NK-92 (cell line): ENCODE measurements around the gene HARS1.
"Not testable (repeated sequence)": the region's sequence is repeated elsewhere in the genome, so short reads cannot be mapped to it uniquely, and the experiment has no call there.

Experiments
- DNase-seq: peaks from one replicate; lab custom pipeline; 2025; ENCODE audit not compliant: unreplicated experiment; lab: John Stamatoyannopoulos, UW

The HARS1 gene

GRCh38 chr5:140677947-140678346 lies 13.2 kb downstream of the HARS1 start:
- DNase-seq: no peak

- DNase-seq: no peak
Observed at GRCh38 chr5:140674629-140675028, 16.5 kb downstream of the HARS1 start.

DNA sequence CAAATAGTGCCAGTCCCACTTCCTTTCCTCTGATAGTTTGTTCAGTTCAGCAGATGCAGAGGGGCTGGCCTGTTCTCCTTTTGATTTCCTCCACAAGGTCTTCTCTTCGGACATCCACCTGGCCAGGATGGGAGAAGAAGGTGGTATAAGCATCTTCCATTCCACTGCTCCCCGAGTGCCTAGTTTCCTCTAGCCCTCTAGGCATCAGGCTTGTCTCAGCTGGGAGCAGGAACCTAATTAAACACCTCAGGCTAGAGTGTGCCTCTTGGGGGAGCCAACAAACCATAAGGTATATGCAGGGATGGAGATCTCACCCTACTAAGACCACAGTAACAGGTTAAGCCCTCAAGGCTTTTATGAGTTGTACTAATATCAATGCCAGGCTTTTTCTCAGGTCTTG lies 17.0 kb downstream of the HARS1 start:
- no peak for DNase-seq

DNA sequence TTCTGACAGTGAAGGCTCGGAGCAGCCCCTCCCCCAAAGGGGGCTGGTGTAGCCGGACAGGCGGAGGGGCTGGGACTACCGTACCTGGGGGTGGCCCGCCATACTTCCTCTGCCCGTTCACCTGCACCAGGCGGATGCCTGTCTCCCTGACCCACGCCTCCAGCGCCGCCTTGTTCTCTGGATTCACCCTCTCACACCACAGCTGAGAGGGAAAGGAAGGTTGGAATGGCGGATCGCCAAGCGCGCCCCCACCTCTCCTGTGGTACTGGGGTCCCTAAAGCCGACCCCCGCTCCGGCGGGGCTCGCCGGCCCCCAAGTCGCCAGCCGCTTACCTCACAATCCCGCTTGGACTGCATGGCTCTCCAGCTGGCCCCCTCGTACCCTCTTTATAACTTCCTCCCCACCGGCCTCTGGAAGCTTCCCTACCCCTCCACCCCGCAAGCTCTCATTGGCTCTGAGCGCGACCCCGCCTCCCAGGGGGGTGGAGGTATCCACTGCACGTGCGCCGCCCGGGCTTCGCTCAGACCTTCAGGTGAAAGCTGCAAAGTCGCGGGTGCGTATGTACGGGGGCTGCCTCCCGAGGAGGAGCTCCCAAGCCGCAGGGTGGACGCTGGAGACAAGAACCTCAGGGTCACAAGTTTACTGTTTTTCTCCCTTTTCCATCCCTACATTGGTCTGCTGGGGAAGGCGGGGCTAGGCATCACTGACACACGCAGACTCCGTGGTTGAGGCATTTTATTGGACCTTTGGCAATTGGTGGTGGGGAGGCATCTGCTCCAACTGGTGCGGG lies 17.8 kb downstream of the HARS1 start, which contains the start of gene DND1:
TSS of gene DND1 (minus strand) at position 390 of the 790 bp plus-strand sequence. CDS start at position 356, 34 bp downstream.
- DNase-seq: no peak

DNA sequence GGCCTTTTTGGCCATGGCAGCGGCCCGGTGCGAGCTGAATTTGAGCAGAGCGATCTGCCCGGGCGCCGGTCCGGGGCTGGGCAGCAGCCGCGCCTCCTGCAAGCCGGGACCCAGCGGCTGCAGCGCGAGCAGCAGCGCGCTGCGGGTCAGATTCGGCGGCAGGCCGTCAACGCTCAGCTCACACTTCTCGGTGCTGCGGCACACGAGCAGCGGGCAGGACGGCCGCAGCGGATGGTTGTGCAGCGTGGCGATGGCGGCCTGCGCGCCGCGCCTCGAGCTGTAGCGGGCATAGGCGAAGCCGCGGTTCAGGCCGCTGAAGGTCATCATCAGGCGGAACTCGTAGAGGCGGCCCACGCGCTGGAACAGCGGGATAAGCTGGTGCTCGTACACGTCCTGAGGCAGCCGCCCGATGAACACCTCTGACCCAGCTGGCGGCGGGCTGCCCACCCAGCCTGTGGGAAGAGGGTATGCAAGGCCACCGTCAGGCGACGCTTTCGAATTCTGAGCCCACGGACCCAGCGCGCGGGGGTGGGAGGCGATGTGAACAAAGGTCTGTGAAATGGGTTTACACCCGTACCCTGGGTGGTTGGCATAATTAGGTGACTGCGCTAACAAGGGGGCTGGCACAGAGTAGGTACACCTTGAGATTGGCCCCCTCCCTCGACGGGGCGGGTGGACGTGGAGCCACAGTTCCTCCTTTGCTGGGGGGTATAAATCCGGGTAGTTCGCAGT lies 18.5 kb downstream of the HARS1 start:
- no peak for DNase-seq

DNA sequence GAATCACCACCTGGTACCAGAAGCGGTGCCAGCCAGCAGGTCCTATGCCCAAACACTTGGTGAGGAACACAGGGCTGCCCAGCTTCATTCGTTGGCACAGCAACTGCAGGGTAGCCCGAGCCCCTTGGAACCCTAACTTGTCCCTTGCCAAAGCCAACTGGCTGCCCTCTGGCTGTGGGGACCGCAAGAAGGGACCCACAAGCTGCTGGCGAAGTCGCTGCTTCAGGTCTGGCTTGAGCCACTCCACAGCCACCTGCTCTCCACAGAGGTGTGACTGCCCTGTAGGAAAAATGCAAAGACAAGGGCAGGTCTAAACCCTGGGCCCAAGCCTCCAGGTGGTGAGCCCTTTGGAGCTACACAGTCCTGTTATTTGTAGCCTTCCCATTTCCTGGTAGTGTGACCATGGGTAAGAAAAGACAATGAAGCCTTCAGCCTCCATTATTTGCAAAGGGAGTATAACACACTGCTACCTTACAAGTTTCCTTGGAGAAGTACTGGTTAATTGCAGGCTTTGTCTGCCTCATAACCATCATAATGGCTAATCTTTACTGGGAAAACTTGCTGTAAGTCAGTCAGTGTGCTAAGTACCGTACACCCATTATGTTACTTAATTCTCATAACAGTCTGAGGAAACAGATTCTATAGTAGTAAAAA lies 19.6 kb downstream of the HARS1 start:
- DNase-seq: no peak

DNA sequence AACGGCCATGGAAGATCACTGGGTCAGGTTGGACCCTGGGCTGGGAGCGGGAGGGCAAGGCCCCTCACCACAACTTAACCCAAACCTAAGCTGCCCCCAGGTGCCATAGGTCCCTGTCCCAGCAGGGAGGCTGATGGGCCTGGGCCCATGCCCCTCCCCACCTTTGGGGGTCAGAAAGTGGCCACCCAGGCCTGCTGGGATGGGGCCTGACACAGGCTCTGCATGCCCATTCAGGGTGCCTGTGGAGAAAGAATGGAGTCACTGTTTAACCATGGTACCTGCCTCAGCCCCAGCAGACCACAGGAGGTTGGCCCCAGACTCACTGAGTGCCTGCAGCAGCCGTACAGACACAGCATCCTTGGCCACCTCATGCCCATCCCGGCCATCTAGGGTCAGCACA lies 20.1 kb downstream of the HARS1 start:
- not testable (repeated sequence) for DNase-seq

DNA sequence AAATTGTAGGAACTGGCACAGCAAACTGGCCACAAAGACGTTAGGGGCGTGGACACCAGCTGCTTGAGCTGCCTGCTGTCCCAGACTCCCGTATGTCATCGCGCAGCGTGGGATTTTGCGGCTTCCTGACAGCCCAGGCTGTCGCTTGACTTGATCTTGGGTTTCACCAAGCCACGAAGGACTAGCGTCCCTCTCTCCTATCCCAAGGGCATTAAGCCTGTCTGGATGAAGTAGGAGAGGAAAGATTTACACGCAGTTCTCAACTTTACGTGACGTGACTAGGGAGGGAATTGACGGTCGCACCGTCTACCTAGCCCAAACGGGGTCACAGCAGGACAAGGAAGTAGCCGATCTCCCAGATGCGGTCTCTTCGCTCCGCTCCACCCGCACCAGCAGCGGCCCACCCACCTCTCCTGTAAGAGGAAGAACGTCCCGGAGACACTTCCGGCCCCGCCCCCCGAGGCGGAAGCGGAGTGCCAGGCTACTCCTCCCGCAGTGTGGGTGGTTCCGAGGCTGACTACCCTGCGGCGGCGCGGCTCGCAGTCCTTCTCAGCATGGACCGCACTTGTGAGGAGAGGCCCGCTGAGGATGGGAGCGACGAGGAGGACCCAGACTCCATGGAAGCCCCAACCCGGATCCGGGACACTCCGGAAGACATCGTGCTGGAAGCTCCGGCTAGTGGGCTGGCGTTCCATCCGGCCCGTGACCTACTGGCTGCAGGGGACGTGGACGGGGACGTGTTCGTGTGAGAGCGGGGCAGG lies 26.6 kb downstream of the HARS1 start, which contains the start of gene WDR55:
TSS of gene WDR55 (plus strand) at position 546 of the 761 bp plus-strand sequence. CDS start at position 555, 9 bp downstream.
- DNase-seq: peak; percentile 75

DNA sequence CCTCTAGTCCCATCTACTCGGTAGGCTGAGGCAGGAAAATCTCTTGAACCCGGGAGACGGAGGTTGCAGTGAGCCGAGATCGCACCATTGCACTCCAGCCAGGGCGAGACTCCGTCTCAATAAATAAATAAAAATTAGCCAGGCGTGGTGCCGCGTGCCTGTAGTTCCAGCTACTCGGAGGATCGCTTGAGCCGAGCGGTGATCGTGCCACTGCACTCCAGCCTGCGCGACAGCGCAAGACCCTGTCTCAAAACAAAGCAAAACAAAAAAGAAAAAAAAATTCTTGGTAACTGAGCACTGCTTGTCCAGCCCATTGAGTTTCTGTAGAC lies 27.2 kb downstream of the HARS1 start:
- no peak for DNase-seq

DNA sequence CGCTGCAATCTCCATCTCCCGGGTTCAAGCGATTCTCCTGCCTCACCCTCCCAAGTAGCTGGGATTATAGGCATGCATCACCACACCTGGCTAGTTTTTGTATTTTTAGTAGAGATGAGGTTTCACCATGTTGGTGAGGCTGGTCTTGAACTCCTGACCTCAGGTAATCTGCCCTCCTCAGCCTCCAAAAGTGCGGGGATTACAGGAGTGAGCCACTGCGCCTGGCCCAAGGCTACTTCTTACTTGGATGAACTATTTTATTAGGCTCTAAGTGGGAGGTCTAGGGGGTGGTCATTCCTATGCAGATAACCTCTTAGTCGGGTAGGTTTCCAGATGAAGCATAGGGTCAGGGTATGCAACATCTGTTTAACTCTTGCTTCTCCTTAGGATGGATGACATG lies 30.8 kb downstream of the HARS1 start:
- DNase-seq: not testable (repeated sequence)

DNA sequence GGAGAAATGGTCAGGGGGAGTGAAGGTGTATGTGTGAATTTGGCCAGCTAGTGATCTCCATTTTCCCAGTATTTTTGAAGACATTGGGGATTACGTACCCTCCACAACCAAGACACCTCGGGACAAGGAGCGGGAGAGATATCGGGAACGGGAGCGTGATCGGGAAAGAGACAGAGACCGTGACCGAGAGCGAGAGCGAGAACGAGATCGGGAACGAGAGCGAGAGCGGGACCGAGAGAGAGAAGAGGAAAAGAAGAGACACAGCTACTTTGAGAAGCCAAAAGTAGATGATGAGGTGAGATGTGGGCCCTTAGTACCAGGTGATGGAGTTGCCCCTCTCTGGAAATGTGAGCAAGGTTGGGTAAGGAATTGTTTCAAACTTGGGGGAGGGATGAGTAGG lies 32.3 kb downstream of the HARS1 start:
- DNase-seq: no peak

DNA sequence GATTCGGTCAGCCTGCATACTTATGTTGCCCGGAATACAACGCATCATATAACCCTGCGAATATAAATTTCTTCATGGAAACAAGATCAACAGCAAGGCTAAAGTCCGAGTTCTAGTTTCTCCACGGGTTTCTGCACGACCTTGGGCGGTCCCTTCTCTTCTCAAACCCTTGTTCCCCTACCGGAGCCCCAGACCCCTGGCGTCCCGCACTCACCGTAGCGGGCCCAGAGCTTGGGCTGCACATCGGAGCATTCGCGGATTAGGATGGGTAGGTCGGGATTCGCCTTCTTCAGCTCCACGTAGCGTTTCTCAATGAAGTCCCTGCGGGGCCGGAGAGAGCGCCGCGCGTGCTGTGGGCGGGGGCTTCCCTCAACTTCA lies 44.1 kb downstream of the HARS1 start:
- no peak for DNase-seq

DNA sequence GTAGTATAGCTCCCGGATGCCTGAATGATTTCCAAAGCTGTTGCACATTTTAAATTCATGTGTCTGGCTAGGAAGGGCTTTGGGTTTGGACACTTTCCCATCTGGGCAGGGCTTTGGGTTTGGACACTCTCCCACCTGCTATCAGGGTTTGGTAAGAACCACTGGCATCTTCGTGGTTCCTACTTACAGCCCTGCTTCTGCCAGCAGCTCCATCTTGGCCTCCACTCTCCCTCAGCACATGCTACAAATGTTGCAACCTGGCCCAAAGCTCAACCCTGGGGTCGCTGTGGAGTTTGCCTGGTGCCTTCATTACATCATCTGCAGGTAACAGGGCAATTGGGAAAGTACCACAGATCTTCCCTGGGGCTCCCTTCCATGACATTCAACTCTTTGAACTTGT lies 48.5 kb downstream of the HARS1 start:
- DNase-seq: no peak

DNA sequence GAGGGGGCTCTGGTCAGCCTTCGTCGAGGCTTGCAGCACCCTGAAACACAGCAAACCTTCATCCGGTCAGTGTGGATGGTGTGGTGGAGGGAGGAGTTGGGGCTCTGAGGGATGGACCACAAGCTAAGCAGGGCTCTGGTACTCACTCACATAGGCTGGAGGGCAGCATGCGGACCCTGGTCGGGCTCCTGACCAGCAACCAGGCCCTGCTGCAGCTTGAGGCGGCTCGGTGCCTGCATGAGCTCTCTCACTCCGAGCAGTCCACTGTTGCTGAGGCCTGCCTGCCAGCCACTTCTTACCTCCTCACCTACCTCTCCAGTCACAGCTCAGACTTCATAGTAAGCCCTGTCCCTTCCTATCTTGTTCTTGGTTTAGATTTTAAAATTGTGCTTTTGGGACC lies 49.5 kb downstream of the HARS1 start:
- DNase-seq: no peak

DNA sequence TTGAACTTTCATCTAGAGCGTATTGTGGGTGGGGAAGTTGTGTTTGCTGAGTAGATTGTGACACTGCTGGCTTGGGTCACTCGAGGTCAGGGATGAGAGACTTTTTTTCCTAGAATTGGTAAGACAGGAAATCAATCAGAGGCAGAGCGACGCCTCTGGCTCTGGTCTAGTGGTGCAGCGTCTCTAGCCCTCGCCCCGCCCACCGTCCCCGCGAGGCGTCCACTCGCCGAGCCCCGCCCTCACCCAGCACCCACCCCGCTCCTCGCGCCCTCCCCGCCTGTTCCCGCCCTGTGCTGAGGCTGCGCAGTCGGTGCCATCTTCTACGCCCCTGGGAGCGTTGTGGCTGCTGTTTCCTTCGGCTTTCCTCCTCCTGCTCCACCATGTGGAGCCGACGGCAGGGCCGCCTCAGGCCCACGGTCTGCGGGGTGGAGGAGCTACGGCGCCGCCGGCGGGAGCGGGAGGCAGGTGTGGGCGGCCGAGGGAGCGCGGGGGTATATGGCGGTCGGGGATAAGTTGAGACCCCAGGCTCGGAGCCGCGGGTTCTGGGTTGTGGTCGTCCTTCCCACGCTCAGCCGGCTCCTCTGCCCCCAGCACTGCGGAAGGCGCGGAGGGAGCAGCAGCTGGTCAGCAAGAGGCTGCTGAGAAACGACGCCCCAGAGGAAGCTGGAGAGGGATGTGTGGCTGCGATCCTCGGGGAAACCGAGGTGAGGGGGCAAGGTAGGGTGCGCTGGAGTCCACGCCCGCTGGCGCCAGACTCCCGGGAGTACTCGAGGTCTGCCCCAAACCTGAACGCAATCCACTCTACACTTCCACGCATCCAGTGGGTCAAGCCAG lies 51.8 kb downstream of the HARS1 start, which contains the start of gene TMCO6:
TSS of gene TMCO6 (plus strand) at position 304 of the 834 bp plus-strand sequence. CDS start at position 381, 77 bp downstream.
- peak; percentile 82 for DNase-seq

GRCh38 chr5:140638898-140639147 lies 52.3 kb downstream of the HARS1 start:
- DNase-seq: not testable (repeated sequence)

DNA sequence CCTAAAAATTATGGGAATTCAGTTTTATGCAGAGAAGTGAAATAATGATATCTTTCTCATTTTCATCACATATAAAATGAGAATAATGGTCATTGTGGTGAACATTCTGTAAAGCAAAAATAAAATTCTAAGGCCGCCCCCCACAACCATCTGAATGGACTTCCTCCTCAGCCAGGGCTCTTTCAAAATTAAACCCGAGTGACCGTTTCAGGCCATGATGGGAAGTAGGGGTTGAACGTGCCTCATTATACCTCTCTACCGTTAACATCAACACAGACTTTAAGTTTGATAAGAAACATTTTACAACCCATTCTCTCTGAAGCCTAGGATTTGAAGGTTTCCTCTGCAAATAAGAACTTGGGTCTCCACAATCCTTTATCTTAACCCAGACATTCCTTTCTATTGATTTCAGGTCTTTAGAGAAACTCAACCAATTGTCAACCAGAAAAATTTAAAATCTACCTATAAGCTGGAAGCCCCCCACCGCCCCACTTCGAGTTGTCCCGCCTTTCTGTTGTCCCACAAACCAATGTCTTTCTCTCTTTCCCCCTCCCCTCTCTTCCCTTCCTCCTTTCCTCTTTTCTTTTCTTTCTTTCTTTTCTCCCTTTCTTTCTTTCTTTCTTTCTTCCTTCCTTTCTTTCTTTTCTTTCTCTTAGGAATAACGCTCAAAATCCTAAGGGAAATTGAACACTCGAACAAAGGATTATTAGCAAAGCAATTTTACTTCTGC lies 53.6 kb downstream of the HARS1 start:
- DNase-seq: no peak

DNA sequence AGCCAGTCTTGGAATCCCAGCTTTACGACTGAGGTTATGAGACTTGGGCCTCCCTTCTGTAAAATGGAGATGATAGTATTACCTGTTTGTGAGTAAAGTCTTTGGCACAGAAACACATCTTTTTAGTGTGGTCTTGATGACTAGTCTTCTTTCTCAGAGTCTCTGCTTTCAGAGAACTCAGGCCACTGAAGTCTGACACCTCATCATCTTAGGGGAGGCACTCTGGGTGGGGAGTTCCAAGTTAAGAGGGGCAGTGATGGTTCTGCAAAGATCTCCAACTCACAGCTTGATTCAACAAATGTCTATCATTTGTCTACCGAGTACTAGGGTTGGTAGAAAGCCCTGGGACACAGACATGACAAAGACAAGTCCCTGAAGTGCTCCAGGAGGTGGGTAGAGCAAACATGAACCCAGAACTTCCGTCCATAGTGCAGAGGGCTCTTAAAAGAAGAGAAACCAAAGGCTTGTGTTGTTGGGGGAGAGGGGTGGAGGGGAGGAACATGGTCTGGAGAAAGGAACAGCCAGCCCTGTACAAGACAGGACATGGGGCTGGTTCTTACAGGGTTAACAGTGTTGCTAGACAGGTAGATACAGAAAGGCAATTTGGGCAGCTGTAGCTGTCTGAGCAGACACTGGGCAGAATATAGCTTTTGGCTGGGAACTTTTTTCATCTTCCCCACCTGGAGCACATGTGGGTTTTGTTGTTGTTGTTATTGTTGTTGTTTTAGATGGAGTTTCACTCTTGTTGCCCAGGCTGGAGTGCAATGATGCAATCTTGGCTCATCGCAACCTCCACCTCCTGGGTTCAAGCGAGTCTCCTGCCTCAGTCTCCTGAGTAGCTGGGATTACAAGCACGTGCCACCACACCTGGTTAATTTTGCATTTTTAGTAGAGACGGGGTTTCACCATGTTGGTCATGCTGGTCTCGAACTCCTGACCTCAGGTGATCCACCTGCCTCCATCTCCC lies 55.6 kb downstream of the HARS1 start:
- no peak for DNase-seq

DNA sequence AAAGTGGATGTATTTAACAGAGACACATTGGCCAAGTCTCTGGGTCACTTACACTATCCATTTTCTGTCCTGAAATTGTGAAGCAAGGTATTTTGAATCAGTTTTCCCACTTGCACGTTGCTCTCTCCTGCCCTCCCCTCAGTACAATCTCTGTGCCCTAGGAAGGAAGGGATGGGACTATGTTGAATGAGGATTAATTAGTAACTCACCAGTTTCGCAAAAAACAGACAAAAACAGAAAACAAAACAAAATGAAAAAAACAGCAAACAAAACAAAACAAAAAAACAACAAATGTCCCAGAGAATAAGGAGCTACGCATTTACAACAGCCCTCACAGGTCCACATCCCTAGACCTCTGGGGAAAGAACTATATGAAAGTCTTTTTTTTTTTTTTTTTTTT lies 57.1 kb downstream of the HARS1 start:
- no peak for DNase-seq
